Natural killer cell (primary cell): ENCODE data around the gene BRME1. TPM values are rescaled to one million over a fixed set of nuclear protein-coding genes. Genes with fewer than 3 reads are reported as not detected.

Experiments
- ATAC-seq, 3 donors: fragments of 150-1000 bp in 2 of 3; fragments of 200-7000 bp in 1 of 3; cut with Tn5 transposase; 1 replicate in 1 of 3; 2 replicates in 2 of 3; pipeline ENCODE4 v1.10.0; 2021; ENCODE audit warnings: mild to moderate bottlenecking in 2 of 3, moderate library complexity in 2 of 3
- DNase-seq, 2 donors: peaks; one replicate each; pipeline versions ENCODE4 v3.0.0 to v3.0.0-alpha.2; 2013 to 2021; ENCODE audit warnings: mixed read lengths in 1 of 2
- H3K27ac ChIP-seq: one replicate; pipeline ENCODE4 v1.5.1; 2013; ENCODE audit warnings: mild to moderate bottlenecking, low read length
- H3K27me3 ChIP-seq: one replicate; pipeline ENCODE4 v1.6.1; 2013; ENCODE audit warnings: low read length; ENCODE audit not compliant: control insufficient read depth, insufficient read depth
- H3K36me3 ChIP-seq: one replicate; pipeline ENCODE4 v1.6.1; 2013; ENCODE audit warnings: low read length; ENCODE audit not compliant: control insufficient read depth, insufficient read depth
- H3K4me1 ChIP-seq: one replicate; pipeline ENCODE4 v1.6.1; 2013; ENCODE audit warnings: low read length; ENCODE audit not compliant: control insufficient read depth, insufficient read depth
- H3K4me3 ChIP-seq: one replicate; pipeline ENCODE4 v1.5.1; 2013; ENCODE audit warnings: low read length
- H3K9me3 ChIP-seq: one replicate; pipeline ENCODE4 v1.6.1; 2013; ENCODE audit warnings: low read length; ENCODE audit not compliant: control insufficient read depth, insufficient read depth
- H3K27ac Mint-ChIP-seq, 2 donors: one replicate each; pipeline ENCODE4 v1.8.0; 2022; ENCODE audit warnings: mild to moderate bottlenecking in 2 of 2, mixed read lengths in 2 of 2, moderate library complexity in 1 of 2
- H3K27me3 Mint-ChIP-seq, 2 donors: one replicate each; pipeline ENCODE4 v1.8.0; 2022; ENCODE audit warnings: low read depth in 2 of 2, mixed read lengths in 2 of 2
- H3K36me3 Mint-ChIP-seq: one replicate; pipeline ENCODE4 v1.8.0; 2022; ENCODE audit warnings: mixed read lengths
- H3K4me1 Mint-ChIP-seq, 2 donors: one replicate each; pipeline ENCODE4 v1.8.0; 2022; ENCODE audit warnings: mixed read lengths in 2 of 2
- H3K4me3 Mint-ChIP-seq: one replicate; pipeline ENCODE4 v1.8.0; 2022; ENCODE audit warnings: mild to moderate bottlenecking, moderate library complexity, mixed read lengths
- H3K9me3 Mint-ChIP-seq, 2 donors: one replicate each; pipeline ENCODE4 v1.8.0; 2022; ENCODE audit warnings: mixed read lengths in 2 of 2
- WGBS: methylation state at CpG from one replicate; pipeline ENCODE4 v1.1.7; 2013; ENCODE audit warnings: missing lambda C conversion rate; ENCODE audit not compliant: insufficient coverage; 5-methylcytosine and 5-hydroxymethylcytosine counted together
- intact Hi-C: fragments of 100-400 bp; cut with micrococcal nuclease; formaldehyde crosslinking; loops from one replicate; pipeline ENCODE4 v1.14.2; 2022
- total RNA-seq, 4 donors: library from RNA; stranded (reverse); fragments of 120-200 nt in 1 of 4; gene quantifications; one replicate each; pipeline versions ENCODE4 v1.2.3 to v1.2.4, GENCODE V29; 2013 to 2022
- TF ChIP-seq, protein P1 (sequence below): fragments of 200-600 bp; IDR thresholded peaks from one replicate; pipeline ENCODE4 v1.8.0; 2022; ENCODE audit warnings: antibody characterized with exemption

The BRME1 gene
- total RNA-seq, 3 donors from 2014 or later (not counting 1 experiment from before 2014, with no cell fraction given), result 3.8 to 7.7 (median 4.0) TPM

DNA sequence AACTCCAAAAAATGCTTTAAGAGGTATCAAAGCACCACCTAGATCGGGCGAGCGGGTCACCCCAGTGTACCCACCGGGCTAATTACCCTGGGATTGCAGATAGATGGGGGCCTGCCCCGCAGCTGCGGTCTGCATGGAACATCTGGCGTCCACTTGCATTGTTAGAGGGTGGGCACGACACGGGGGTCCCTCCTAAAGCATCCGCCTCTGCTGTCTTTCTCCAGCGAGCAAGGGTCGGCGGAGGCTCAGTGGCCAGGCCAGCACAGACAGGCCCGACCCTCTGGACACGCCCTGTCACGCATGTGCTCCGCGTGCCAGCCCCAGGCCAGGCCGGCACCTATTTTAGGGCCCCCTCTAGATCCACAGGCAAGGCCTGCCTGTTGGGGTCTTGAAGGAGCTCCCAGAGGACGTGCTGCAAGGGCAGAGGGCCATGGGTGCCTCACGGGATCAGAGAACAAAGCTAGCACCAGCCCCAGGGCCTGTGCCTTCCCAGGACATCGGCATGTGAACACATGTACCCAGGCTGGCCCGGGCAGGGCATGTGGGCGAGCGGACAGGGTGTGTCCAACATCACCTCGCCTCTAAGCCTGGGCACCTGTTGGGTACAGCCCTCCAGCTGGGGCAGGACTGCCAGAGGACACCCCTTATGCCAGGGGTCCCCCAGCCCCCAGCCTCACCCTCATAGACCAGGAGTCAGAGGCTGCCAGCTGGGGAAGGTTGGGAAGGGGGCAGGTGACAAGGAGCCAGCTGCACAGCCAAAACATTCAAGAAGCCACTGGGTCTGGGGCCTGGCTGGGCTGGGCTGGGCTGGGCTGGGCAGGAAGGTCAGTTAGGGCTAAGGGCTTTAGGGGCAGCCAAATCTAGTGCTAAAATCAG, 64.6 kb downstream of the BRME1 start:
- Histone ChIP-seq H3K9me3 (no peaks in the 10 kb centered on the region), H3K27me3 (no peaks in the 10 kb centered on the region), H3K27ac (peak overlapping the region; percentile 94), H3K4me1 (peaks cover 89% of the 10 kb centered on the region), H3K36me3 (peaks cover 3% of the 10 kb centered on the region), H3K4me3 (peak overlapping the region; percentile 69)
- TF ChIP-seq, protein P1, sequence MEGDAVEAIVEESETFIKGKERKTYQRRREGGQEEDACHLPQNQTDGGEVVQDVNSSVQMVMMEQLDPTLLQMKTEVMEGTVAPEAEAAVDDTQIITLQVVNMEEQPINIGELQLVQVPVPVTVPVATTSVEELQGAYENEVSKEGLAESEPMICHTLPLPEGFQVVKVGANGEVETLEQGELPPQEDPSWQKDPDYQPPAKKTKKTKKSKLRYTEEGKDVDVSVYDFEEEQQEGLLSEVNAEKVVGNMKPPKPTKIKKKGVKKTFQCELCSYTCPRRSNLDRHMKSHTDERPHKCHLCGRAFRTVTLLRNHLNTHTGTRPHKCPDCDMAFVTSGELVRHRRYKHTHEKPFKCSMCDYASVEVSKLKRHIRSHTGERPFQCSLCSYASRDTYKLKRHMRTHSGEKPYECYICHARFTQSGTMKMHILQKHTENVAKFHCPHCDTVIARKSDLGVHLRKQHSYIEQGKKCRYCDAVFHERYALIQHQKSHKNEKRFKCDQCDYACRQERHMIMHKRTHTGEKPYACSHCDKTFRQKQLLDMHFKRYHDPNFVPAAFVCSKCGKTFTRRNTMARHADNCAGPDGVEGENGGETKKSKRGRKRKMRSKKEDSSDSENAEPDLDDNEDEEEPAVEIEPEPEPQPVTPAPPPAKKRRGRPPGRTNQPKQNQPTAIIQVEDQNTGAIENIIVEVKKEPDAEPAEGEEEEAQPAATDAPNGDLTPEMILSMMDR, result no peak
- DNase-seq (peak; percentile 62 to 64), ATAC-seq (no peak)
- Mint-ChIP-seq H3K36me3 (no peaks in the 10 kb centered on the region), H3K4me3 (peak overlapping the region; percentile 93), H3K4me1 (peaks cover 62 to 80% of the 10 kb centered on the region in 2 donors), H3K9me3 (no peaks in the 10 kb centered on the region), H3K27me3 (no peaks in the 10 kb centered on the region), H3K27ac (peak overlapping the region; percentile 99 to 100)
- 43% methylated on average over 26 of the region's 26 CpGs for WGBS
- intact Hi-C loops, result no loop called here

- Mint-ChIP-seq H3K4me1 (peaks cover 53 to 80% of the 10 kb centered on the region in 2 donors), H3K4me3 (peak overlapping the region; percentile 93), H3K9me3 (no peaks in the 10 kb centered on the region), H3K27me3 (no peaks in the 10 kb centered on the region), H3K36me3 (no peaks in the 10 kb centered on the region), H3K27ac (peak overlapping the region; percentile 99 to 100)
- Histone ChIP-seq H3K4me1 (peaks cover 90% of the 10 kb centered on the region), H3K9me3 (no peaks in the 10 kb centered on the region), H3K27me3 (no peaks in the 10 kb centered on the region), H3K27ac (peak overlapping the region; percentile 94), H3K4me3 (peak overlapping the region; percentile 69), H3K36me3 (peaks cover 6% of the 10 kb centered on the region)
- ATAC-seq (peak in 2 of 3 donors; percentile 12 to 14), DNase-seq (peak; percentile 74)
- intact Hi-C loops, result no loop called here
- TF ChIP-seq, protein P1, result no peak
- 20% methylated on average over 19 of the region's 23 CpGs for WGBS
These were observed 65.4 kb downstream of the BRME1 start for GRCh38 chr19:13840305-13841085.

GRCh38 chr19:13839938-13840304, 66.0 kb downstream of the BRME1 start:
- Histone ChIP-seq H3K4me3 (peak overlapping the region; percentile 69), H3K4me1 (peaks cover 89% of the 10 kb centered on the region), H3K9me3 (no peaks in the 10 kb centered on the region), H3K36me3 (peaks cover 6% of the 10 kb centered on the region), H3K27me3 (no peaks in the 10 kb centered on the region), H3K27ac (peak overlapping the region; percentile 94)
- ATAC-seq, result peak in 1 of 3 donors; percentile 11
- 1% methylated on average over 6 of the region's 6 CpGs for WGBS
- peaks cover 48 to 75% of the 10 kb centered on the region in 2 donors for H3K4me1 Mint-ChIP-seq
- H3K27me3 Mint-ChIP-seq, result no peaks in the 10 kb centered on the region
- H3K4me3 Mint-ChIP-seq, result peak overlapping the region; percentile 93
- H3K27ac Mint-ChIP-seq, result peak overlapping the region; percentile 99 to 100
- H3K36me3 Mint-ChIP-seq, result no peaks in the 10 kb centered on the region
- no peak for DNase-seq
- TF ChIP-seq, protein P1, result no peak
- intact Hi-C loops, result loop anchor here (1.0 to 2.0 kb wide), 2 partner anchors 7 to 23 kb away; no protein-coding TSS in a partner anchor
- H3K9me3 Mint-ChIP-seq, result no peaks in the 10 kb centered on the region
